ENCODE data around the gene ERCC2. TPM values are rescaled to one million over a fixed set of nuclear protein-coding genes. Genes with fewer than 3 reads are reported as not detected.

The ERCC2 gene
- total and polyA plus RNA-seq, 2 of the 8 experiments (the other 6 are each of a cell fraction or from before 2014, with no cell fraction given), result 107 to 117 TPM

GRCh38 chr19:45304141-45304926, 66.0 kb downstream of the ERCC2 start:
- Histone ChIP-seq H3K4me2 (ENCODE audit: insufficient read depth in 1 of 2, low read depth in 2 of 2, low read length in 2 of 2) (no peak overlapping the region), H3K56ac (replicated peaks; ENCODE audit: insufficient read length, low read depth, low read length) (no peak overlapping the region), H4K20me1 (replicated peaks in 1 of 2; ENCODE audit: control insufficient read depth in 1 of 2, insufficient read depth in 2 of 2, low read length in 2 of 2) (no peaks in the 10 kb centered on the region), H3K79me2 (ENCODE audit: control insufficient read depth in 1 of 2, insufficient read depth in 2 of 2, low read length in 2 of 2) (no peaks in the 10 kb centered on the region), H2BK15ac (ENCODE audit: low read length) (no peak overlapping the region), H3K79me1 (ENCODE audit: low read depth, low read length) (no peaks in the 10 kb centered on the region), H3K27ac (ENCODE audit: low read depth, low read length) (no peak overlapping the region), H3K23ac (ENCODE audit: insufficient read length) (no peak overlapping the region), H2BK20ac (ENCODE audit: low read length) (no peak overlapping the region), H3K4me1 (replicated peaks in 1 of 4; ENCODE audit: control insufficient read depth in 3 of 4, insufficient read depth in 4 of 4, low read length in 3 of 4) (no peaks in the 10 kb centered on the region; a peak in 2 of 7 replicates), H4K91ac (replicated peaks; ENCODE audit: insufficient read length, low read length) (no peak overlapping the region), H3K4ac (replicated peaks; ENCODE audit: insufficient read length, low read depth, low read length) (no peak overlapping the region), H2AK5ac (ENCODE audit: low read depth, low read length) (no peak overlapping the region), H3K23me2 (ENCODE audit: low read depth, low read length) (no peaks in the 10 kb centered on the region; the same call in 1 of the 2 replicates), H3K9me3 (ENCODE audit: insufficient read depth in 2 of 2, low read depth in 1 of 2, low read length in 1 of 2) (no peaks in the 10 kb centered on the region), H3K18ac (ENCODE audit: extremely low read depth, low read length) (no peak overlapping the region), H2BK120ac (replicated peaks; ENCODE audit: low read depth, low read length) (no peak overlapping the region), H3K14ac (ENCODE audit: insufficient read length) (no peak overlapping the region), H3K36me3 (ENCODE audit: control insufficient read depth in 2 of 4, insufficient read depth in 4 of 4, low read length in 3 of 4) (no peaks in the 10 kb centered on the region; a peak in 3 of 8 replicates), H4K5ac (ENCODE audit: insufficient read length, low read depth, low read length) (no peak overlapping the region), H4K8ac (ENCODE audit: extremely low read depth, insufficient read depth, low read length) (0 out of 2 replicates have a peak overlapping the region, but pooled peaks have one; percentile 3), H2AFZ (ENCODE audit: low read length) (no peak overlapping the region), H2BK12ac (ENCODE audit: low read depth, low read length) (peak overlapping the region; percentile 50; the same call in 1 of the 2 replicates), H3K9ac (replicated peaks in 1 of 4; ENCODE audit: extremely low read depth in 1 of 4, low read depth in 3 of 4, low read length in 3 of 4) (no peak overlapping the region), H3K4me3 (ENCODE audit: extremely low read depth in 1 of 4, insufficient read depth in 2 of 4, low read depth in 3 of 4, low read length in 4 of 4) (no peak overlapping the region), H3K27me3 (replicated peaks in 1 of 4; ENCODE audit: control insufficient read depth in 3 of 4, extremely low read depth in 1 of 4, insufficient read depth in 3 of 4, low read length in 3 of 4) (peaks cover 0 to 13% (median 10%) of the 10 kb centered on the region in 4 experiments; a peak in 3 of 7 replicates), H2BK5ac (ENCODE audit: low read depth, low read length) (no peak overlapping the region; the same call in 1 of the 2 replicates)
- CTCF ChIA-PET (ENCODE audit: partially characterized antibody), result interaction anchor here (0.7 to 1.3 kb wide), 2 partner anchors 9 to 57 kb away, joined by 3 to 6 read pairs; no protein-coding TSS in a partner anchor
- 81% methylated on average over 4 of the region's 4 CpGs; no CpG with 5 or more reads in 1 of the 2 experiments for WGBS, 2 experiments (ENCODE audit: extremely low coverage in 1 of 2, insufficient coverage in 1 of 2, insufficient read length in 1 of 2, insufficient replicate concordance in 2 of 2, low coverage in 1 of 2, low lambda C conversion rate in 2 of 2, missing lambda C conversion rate in 1 of 2)
- DNase-seq (ENCODE audit: low read depth in 1 of 2, low spot score in 2 of 2) (no peak), FAIRE-seq (no peak)
- POLR2A ChIA-PET (ENCODE audit: partially characterized antibody), result interaction anchor here (0.7 to 1.4 kb wide), 2 partner anchors 26 to 29 kb away, joined by 3 to 4 read pairs; no protein-coding TSS in a partner anchor
- 0 out of 2 replicates have a peak, but pooled peaks have one; percentile 25 for TF ChIP-seq ATF3 (IDR thresholded peaks at IDR 0.05; ENCODE audit: insufficient read depth, low read depth, low read length)
- no peak for TF ChIP-seq SIX5 (IDR thresholded peaks at IDR 0.05; ENCODE audit: low read depth, low read length)
- no peak for TF ChIP-seq KDM5A (IDR thresholded peaks at IDR 0.05; ENCODE audit: low read length)
- no peak for TF ChIP-seq TBP (IDR thresholded peaks at IDR 0.05; ENCODE audit: low read depth, low read length)
- TF ChIP-seq EZH2 (IDR thresholded peaks at IDR 0.05; ENCODE audit: low read depth, low read length, severe bottlenecking), result no peak
- no peak for TF ChIP-seq RBBP5 (IDR thresholded peaks at IDR 0.05; ENCODE audit: borderline replicate concordance, low read depth, low read length)
- no peak for TF ChIP-seq KDM1A (IDR thresholded peaks at IDR 0.05; ENCODE audit: borderline replicate concordance, low read length)
- TF ChIP-seq POLR2A (IDR thresholded peaks at IDR 0.05; ENCODE audit: control extremely low read depth in 1 of 2, low read depth in 2 of 2, low read length in 2 of 2), result peak in 1 of 2 experiments; percentile 20; a peak in 1 of 3 replicates
- no peak for TF ChIP-seq CHD2 (IDR thresholded peaks at IDR 0.05; ENCODE audit: low read length)
- peak; percentile 20; the same call in 1 of the 2 replicates for TF ChIP-seq USF2 (IDR thresholded peaks at IDR 0.05; ENCODE audit: low read length)
